Activated CD8-positive, alpha-beta memory T cell treated with anti-CD3 and anti-CD28 coated beads for 4 hours (primary cell): Measurements from ENCODE around the gene STMP1.

Experiments
- DNase-seq, 2 donors: peaks; one replicate each; pipeline ENCODE4 v3.0.0-alpha.2; 2020; ENCODE audit warnings: low read depth in 2 of 2

STMP1 gene

DNA sequence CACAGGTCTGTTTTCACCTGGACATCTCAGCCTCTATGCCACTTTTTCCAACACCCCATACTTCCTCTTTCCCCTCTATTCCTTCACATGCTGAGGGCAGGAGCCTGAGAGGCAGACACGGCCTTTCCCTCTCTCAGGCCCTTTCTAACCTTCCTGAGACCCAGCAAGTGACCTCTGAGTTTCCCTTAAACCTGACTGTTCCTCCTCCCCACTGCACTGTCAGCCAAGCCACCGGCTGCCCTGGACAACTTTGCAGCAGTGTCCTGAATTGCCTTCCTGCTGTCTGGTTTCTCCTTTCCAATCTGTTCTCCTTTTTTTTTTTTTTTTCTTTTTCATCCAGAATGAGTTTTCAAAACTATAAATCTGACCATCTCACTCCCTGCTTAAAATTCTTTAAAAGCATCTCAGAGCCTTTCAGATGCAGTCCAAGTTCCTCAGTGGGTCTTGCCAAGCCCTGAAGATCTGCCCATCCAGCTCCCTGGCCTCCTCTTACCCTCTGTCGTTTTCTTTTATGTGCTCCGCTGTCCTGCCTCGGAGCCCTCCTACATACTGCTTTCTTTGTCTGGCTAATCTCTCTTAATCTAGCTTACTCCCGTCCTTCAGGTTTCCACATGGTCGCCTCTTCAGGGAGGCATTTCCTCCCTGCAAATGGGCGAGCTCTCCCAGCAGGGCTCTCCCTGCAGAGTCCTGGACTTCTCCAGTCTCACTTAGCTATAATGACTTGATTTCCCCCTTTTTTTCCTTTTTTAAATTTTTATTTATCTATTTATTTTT lies 35.1 kb downstream of the STMP1 start:
- no peak for DNase-seq

DNA sequence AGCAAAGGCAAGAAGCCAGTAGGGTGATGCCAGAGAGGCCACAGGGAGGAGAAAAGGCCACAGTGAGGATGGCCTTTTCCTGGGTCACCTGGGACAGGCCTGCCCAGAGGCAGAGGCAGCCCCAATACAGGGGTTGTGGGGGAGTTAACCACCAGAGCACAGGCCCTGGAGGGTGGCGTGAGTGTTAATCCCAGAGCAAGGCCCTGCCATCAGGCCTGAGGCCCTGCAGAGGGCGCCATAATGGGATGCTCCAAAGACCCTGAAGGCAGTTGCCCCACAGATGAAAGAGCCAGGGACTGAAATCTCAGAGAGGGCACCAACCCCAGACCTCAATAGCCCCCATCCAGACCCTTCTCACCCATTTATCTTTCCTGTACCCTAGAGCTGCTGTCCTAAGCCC lies 41.8 kb downstream of the STMP1 start:
- no peak for DNase-seq

DNA sequence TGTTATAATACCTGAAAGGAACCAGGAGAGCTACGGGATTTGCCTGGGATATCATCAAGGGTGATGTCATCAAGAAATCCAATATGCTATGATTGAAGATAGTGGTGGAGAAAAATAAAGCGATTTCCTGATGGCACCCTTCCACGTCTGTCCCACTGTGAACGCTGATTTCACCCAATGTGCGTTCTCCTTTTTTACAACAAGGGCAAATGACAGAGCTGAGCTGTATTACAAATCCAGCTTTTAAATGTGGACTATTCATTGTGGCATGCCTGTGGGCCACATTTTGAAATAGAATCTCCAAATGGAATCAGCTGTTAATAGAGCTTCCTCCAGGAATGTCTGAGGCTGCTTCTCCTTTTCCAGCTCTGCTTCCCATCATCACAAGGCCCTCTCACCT lies 42.4 kb downstream of the STMP1 start:
- DNase-seq = no peak

DNA sequence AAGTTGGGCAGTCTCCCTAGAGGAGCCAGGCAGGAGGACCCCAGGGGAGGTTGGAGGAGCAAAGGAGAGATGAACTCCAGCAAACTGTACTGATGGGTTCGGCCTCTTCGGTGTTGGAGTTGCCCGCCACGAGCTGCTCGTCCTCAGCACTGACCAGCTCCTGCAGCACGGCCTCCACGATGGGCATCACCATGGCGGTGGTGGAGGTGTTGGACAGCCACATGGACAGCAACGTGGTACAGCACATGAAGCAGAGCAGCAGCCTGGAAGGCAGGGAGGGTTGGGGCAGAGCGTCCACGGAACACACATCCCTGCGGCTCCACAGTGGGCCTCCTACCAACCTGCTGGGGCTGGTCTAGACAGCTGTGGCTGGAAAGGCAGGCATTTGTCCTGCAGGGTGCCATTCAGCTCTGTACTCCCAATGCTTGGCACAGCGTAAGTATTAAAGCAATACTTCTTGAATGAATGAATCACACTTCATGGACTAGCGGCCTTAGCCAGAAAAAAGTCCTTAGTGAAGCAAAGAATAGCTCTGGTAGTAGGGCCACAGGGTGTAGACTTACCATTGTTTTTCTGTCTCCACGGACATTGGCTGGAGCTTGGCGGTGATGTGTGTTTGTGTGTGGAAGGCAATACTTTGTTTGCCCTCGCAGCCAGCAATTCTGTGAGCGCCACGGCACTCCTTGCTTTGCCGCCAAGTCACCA lies 43.9 kb downstream of the STMP1 start:
- no peak for DNase-seq

DNA sequence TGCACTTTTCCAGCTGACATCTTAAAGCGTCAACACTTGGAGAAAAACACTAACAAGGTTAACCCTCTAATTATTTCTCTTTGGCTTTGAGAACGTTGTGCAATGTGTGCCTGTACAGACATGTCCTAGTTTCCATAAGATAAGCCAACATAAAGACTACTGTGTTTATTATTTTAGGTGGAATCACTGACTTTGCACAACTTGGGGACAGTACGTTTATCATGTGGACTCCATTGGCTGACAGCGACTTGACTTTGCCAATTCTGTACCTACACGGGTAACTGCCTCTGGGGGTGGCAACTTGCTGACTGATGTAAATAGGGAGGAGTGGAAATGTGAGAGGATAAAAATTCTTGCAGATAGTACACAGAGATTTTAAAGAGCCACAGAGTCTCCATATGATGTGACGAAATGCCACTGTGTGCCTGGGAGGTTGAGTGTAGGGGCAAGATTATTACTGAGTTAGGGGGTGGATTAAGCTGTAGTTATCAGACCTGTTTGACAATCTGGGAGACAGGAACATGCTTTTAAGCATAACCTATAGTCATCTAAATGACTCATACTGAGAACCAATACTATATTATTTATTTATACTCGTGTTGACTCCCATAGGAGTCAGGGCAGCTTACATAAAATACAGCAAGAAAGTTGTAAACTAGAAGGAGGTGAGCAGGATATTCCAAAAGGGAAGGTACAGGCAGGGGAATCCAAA lies 44.7 kb downstream of the STMP1 start:
- DNase-seq = no peak

DNA sequence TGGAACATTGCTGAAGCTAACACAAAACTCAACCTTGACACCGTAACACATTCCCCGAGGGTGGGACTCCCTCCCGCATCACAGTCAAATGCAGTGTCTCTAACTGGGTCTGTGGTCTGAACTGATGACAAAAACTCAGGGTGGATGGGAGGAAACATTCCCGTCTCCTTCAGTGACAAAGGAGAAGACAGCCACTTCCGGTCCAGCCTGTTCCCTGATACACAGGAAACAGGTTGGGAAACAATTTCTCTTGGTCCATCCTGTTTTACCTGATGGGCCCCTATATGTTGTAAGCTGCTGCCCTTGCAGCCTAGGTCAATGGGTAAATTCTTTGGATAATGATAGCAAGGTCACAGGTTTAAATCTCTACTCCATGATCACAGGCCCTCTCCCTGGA lies 45.3 kb downstream of the STMP1 start:
- no peak for DNase-seq

DNA sequence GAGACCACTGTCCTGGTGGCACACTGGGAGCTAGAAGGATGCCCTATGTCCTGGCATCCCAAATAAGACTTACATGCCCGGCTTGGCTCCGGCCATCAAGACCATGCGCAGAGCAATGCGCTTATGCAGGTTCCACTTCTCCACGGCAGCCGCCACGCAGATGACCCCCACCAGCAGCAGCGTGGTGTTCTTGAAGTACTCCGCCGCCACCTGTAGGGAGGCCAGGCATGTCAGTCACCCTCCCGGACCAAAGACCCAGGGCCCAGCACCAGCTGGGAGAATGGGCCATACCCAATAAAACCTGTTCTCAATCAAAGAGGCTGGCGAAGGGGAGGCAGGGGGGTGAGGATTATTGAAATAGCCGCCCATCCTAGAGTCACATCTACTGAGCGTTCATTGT lies 45.7 kb downstream of the STMP1 start:
- DNase-seq = no peak

DNA sequence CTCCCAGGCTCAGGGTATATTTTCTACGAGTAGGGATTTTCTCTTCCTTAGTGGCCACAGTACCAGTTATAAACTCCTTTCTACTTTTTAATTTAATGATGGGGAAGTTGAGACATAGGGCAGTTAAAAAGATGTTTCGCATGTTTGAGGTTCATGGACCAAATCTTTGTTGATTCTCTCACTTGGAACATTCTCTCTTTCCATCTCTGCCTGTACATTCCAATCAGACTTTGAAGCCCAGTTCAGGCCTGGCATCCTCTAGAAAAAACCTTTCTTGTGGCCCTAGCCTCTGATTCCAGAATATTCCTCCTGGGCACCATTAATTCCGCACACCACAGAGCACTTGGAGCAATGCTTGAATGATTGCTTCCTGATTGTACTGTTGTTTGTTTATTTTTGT lies 47.2 kb downstream of the STMP1 start:
- no peak for DNase-seq

DNA sequence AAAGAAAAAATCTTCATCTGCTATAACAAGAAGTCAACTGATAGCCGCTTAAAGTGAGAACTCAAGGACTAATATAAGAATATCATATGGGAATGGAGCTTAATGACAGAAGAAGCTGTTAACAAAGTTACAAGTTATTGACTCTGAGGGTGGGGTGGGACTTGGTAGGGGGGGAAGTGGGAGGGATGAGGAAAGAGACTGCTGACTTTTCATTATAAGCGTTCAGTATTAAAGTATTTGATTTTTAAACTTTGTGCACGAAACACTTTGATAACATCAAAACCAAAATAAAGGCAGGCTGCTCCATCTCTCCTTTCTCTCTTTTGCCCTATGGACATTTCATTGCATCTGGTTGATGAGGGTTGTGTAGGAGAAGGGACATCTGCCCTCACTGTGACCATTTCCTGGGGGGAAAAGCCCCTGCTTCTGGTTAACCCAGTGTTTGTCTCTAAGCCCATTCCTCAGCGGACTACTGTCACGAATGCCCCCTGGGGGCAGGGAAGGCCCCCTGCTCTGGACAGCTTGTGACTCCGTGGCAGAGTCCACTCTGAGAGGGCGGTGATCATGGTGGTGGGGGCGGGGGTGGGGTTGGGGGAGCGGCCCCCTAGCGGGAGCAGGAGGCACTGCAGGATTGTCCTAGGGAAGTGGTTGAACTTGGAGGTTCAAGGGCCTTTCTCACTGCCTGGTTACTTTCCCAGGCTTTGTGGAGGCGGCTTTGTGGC lies 48.3 kb downstream of the STMP1 start:
- no peak for DNase-seq

DNA sequence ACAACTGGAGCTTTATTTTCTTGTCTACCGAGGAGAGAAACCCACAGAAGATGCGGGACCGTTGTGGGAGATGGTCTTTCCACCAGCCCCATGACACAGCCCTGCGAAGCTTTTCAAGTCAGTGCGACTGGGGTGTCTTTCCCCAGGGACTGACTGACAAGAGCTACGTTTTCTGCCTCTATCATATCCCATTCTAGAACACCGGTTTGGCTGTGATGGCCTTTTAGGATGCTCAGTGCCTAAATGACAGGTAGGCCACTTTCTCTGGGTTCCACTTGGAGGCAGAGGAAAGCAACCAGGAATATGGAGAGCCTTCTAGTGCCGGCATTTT lies 48.8 kb downstream of the STMP1 start:
- no peak for DNase-seq

DNA sequence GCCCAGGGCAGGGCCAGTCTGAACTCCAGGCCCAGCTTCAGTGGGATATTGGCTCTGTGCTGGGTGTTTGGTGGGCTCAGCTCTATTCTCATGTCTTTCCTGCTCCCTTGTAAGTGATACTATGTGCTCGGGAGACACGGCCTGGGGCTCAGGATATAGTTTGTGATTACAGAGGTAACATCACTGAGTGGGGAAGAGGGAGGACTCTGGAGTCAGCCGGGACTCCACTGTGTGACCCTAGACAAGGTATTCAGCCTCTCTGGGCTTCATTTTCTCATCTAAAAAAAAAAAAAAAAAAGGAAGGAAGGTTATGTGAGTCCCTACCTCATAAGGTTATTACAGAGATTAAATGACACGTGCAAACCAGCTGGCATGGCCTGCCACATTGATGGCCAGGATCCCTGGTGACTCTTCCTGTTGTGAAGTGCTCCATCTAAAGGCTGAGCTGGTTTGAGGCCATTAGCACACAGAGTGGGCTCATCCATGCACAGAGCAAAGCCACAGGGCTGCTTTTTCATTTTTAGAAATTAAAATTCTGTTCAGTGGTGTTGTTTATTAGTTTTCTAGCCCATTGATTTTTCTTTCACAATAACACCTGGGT lies 50.0 kb downstream of the STMP1 start:
- no peak for DNase-seq

DNA sequence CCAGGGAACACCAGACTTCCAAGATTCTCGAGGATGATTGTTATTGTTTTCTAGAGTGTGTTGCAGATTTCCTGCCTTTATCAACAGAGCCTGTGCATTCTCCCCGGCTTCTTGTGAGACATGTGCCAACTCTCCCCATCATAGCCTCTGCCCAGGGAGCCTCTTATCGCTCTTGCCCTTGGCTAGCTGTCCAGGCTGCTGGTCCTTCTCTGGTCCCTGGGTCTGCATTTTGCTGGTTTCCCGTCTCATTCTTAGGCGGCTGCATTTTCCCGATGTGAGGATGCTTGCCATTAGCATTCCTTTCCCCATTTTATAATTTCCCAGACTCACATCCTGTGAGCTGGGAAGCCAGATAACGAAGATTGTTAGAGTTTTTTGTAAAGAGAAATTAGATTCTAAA lies 50.5 kb downstream of the STMP1 start:
- DNase-seq = no peak

DNA sequence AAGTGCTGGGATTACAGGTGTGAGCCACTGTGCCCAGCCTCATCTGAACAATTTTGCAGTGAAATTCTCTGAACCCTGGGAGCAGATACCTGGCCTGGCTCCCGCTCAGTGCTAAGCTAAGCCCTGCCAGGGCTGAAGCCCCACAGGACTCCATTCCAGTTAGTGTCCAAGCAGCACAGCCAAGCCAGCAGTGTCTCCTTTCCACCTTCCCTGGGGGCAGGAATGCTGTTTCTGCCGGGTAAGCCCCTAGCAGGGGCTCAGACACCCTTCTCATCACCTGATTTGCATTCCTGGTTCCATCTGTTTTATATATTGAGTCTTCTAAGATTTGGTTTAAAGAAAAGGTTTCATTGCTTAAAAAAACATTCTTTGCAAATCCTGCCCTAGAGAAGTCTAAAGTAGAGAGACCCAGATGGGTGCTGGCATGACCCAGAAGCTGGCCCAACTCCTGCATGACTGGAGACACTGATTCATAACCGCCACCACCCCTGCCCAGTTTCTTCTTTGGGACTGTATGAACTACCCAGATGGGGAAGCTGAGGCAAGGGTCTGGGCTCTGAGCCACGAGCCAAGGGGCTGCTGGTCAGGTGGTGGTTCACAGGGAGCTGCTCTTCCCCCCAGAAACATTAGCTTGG lies 51.6 kb downstream of the STMP1 start:
- no peak for DNase-seq

DNA sequence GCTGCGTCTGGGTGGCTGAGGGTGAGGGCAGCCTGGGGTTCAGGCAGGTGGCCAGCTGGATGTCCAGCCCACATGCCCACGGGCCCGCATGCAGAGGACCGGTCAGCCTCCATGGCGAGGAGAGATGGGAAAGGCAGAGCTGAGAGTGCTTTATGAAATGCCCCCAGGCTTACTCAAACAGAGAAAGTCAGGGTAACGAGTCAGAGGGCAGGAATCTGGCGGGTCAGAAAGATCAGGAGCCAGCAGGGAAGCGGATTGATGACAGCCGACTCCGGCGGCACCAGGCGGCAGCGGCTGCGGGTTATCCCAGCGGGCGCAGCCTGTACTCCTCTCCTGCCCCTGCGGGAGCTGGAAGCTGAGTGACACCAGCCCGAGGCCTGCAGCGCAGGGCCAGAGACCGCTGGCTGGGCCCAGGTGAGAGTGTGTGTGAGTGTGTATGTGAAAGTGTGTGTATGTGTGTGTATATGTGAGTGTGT lies 52.3 kb downstream of the STMP1 start:
- DNase-seq = no peak

DNA sequence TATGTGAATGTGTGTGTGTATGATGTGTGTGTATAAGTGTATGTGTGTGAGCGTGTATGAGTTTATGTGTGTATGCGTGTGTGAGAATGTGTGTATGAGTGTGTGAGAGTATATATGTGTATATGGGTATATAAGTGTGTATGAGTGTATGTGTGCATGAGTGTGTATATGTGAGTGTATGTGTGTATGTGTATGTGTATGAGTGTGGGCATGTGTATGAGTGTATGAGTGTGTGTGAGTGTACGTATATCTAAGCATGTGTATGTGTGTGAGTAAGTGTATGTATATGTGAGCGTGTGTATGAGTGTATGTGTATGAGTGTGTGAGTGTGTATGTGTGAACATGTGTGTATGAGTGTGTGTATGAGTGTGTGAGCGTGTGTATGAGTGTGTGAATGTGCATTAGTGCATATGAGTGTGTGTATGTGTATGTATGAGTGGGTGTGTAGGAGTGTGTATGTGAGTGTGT lies 52.8 kb downstream of the STMP1 start:
- DNase-seq = no peak

DNA sequence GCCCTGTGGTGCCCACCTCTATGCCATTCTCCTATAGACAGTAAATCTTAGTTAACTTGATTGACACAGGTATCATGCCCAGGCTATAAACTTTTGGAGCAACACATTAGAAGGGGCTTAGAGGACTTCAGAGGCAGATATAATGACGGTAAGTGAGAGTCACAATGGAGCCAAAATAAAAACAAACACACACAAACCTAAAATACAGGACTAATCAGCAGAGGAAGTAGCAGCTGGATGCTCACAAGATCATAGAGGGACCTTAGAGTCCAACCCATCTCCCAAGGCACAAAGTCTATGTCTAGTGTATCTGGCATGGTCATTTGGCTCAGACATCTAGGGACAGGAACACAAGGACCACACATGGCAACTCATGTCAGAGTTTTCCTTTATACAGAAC lies 53.4 kb downstream of the STMP1 start:
- no peak for DNase-seq

DNA sequence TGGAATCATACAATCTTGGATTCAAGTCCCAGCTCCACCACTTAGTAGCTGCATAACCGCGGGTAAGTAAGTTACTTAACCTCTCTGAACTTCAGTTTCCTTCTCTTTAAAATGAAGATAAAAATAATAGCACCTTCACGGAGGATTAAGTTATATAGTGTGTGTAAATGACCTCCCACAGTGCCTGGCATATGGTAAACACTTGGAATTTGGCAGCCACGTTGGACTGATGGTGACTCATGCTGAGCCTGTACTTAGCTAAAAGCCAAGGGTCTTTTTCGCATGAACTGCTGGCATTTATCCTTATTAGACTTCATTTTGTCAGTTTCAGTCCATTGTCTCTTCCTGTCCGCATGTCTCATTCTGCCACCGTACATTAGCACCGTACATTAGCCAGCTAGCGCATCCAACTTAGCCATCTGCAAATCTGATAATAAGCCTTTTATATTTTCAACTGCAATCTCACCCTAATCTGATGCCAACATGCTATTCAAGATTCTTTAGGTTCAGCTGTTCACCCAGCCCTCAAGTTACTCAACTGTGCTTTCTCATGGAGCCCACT lies 54.4 kb downstream of the STMP1 start:
- no peak for DNase-seq

DNA sequence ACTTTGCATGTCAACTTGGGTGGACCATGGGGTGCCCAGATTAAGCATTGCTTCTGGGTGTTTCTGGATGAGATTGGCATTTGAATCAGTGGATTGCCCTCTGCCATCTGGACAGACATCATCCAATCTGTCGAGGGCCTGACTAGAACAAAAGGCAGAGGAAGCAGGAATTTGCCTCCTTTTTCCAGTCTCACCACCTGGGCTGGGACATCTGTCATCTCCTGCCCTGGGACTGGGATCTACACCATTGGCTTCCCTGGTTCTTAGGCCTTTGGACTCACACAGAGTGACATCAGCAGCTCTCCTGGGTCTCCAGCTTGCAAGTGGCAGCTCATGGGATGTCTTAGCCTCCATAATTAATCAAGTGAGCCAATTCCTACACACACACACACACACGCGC lies 55.4 kb downstream of the STMP1 start:
- DNase-seq = no peak

DNA sequence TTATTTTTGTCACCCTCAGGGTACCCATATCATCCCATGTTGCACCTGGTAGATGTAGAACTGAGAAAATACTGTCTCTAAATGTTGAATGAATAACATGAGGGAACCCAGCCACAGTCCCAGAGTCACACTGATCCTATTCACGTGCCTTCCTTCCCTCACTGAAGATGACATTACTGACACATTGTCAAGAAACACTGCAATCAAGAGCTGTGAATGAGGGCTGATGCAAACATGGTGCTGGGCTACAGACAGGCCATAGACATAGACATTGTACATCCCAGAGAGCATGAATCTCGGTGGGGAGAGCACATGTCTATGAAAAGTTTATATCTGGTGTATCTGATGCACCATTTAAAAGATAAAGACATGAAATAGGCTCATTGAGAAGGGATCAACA lies 55.9 kb downstream of the STMP1 start:
- DNase-seq = no peak

DNA sequence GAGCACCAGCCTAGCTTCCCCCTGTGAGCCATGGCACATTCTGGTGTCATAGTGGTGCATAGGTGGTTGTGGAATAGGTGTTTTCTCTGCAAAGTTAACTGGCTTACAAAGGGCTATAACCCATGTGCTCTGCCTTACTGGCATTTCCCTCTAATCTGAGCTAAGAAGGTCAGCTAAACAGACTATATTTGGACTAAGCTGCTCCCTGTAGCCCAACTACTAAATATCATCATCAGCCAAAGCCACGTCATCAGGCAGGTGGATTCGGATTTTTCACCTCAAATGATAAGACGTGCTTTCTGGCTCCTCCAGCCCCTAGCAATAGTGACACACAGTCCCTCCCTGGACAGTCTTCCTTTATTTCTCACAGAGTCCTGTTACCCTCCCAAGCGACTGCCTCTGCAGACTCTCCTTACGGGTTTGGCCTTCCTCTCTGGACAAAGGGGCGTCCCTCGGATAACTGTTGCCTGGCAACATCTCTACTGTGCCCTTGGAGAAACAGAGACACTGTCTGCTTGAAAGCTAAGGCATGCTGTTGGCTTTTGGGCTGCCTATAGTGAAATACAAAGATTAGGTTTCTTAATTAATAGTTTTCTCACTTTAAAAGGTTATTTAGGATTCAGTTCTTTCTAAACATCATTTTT lies 56.6 kb downstream of the STMP1 start:
- no peak for DNase-seq
